K562 (cell line): Measurements from ENCODE around the gene SPDEF. TPM values are rescaled to one million over a fixed set of nuclear protein-coding genes. Genes with fewer than 3 reads are reported as not detected.
A peak's percentile ranks its signal among the peaks of the same experiment; 100 is the strongest.

Experiments
- BDP1 ChIP-seq: IDR thresholded peaks from 3 replicates; pipeline ENCODE4 v1.6.1; 2011; ENCODE audit not compliant: insufficient read length, insufficient read depth
- E2F1 ChIP-seq: sonication (generic); formaldehyde crosslinking; IDR thresholded peaks from 2 replicates; pipeline ENCODE4 v1.8.1; 2023; ENCODE audit warnings: mild to moderate bottlenecking, missing genetic modification reagents, moderate library complexity
- EHMT2 ChIP-seq: fragments of 450-650 bp; IDR thresholded peaks from 2 replicates; pipeline ENCODE4 v1.6.1; 2018; ENCODE audit warnings: antibody characterized with exemption
- ELF1 ChIP-seq: fragments of 200-800 bp; sonication (Bioruptor generic); IDR thresholded peaks from 2 replicates; pipeline ENCODE4 v1.6.1; 2016; ENCODE audit warnings: missing genetic modification characterization, missing compliant biosample characterization
- FOXK1 ChIP-seq: sonication (generic); formaldehyde crosslinking; IDR thresholded peaks from 2 replicates; pipeline ENCODE4 v1.8.0; 2022; ENCODE audit warnings: missing genetic modification reagents, mild to moderate bottlenecking, borderline replicate concordance
- GABPB2 ChIP-seq: fragments of 250-450 bp; sonication (Bioruptor Pico); conservative IDR thresholded peaks from 2 replicates; pipeline ENCODE4 v1.5.1; 2021; ENCODE audit warnings: mild to moderate bottlenecking
- GATAD2A ChIP-seq: fragments of 450-650 bp; IDR thresholded peaks from 2 replicates; pipeline ENCODE4 v1.6.1; 2017
- HMBOX1 ChIP-seq: sonication (generic); IDR thresholded peaks from 2 replicates; pipeline ENCODE4 v1.6.1; 2016
- HNRNPUL1 ChIP-seq: fragments of 200-400 bp; formaldehyde crosslinking; IDR thresholded peaks from 2 replicates; pipeline ENCODE4 v1.6.1; 2017; ENCODE audit warnings: low read length
- HOXB6 ChIP-seq: fragments of 250-450 bp; sonication (Bioruptor Pico); IDR thresholded peaks from 2 replicates; pipeline ENCODE4 v1.5.1; 2022; ENCODE audit warnings: mild to moderate bottlenecking, borderline replicate concordance
- NEUROD1 ChIP-seq: fragments of 150-350 bp; IDR thresholded peaks from 2 replicates; pipeline ENCODE4 v1.6.1; 2014; ENCODE audit warnings: borderline replicate concordance, low read length, low read depth; ENCODE audit not compliant: partially characterized antibody
- PHF8 ChIP-seq: fragments of 200-600 bp; sonication (generic); IDR thresholded peaks from 2 replicates; pipeline ENCODE4 v1.6.1; 2012; ENCODE audit warnings: mixed run types, mild to moderate bottlenecking, inconsistent platforms, low read length, moderate library complexity, borderline replicate concordance
- POLR2B ChIP-seq: fragments of 450-650 bp; IDR thresholded peaks from 2 replicates; pipeline ENCODE4 v1.6.1; 2018; ENCODE audit warnings: low read depth; ENCODE audit not compliant: partially characterized antibody
- STAT5A ChIP-seq: IDR thresholded peaks from 2 replicates; pipeline ENCODE4 v1.6.1; 2012; ENCODE audit warnings: low read length, inconsistent platforms, borderline replicate concordance
- XRCC4 ChIP-seq: IDR thresholded peaks from one replicate; pipeline ENCODE4 v1.6.1; 2011; ENCODE audit not compliant: insufficient read depth, insufficient read length; ENCODE audit errors: extremely low read depth
- ZNF347 ChIP-seq: fragments of 450-650 bp; formaldehyde crosslinking; IDR thresholded peaks from 2 replicates; pipeline ENCODE4 v1.4.0; 2020; ENCODE audit warnings: low read depth, mild to moderate bottlenecking, moderate library complexity
- ZNF644 ChIP-seq: fragments of 200-800 bp; sonication (Bioruptor generic); IDR thresholded peaks from 2 replicates; pipeline ENCODE4 v1.6.1; 2016; ENCODE audit warnings: low read depth, missing genetic modification characterization, missing compliant biosample characterization
- polyA plus RNA-seq, 8 experiments: library from polyadenylated mRNA; depleted of rRNA in 4 of 8; stranded (reverse) in 5 of 8; unstranded in 3 of 8; fragments of >200 nt; fragmentation: Nextera tagmentation in 2 of 8; fragmentation: Illumina TruSeq in 1 of 8; extraction: Ambion mirVana in 2 of 8; extraction: Trizol in 1 of 8; gene quantifications; 2 replicates each; pipeline versions ENCODE4 v1.2.1 to v1.2.3, GENCODE V29; 2011 to 2014; ENCODE audit warnings: inconsistent platforms in 1 of 8, missing spikeins in 1 of 8
- total RNA-seq, 7 experiments: library from RNA; depleted of rRNA in 6 of 7; stranded (reverse); fragments of >200 nt in 6 of 7; fragmentation: Illumina TruSeq in 2 of 7; extraction: Trizol in 2 of 7; gene quantifications; 2 replicates each; pipeline versions ENCODE4 v1.2.1 to v1.2.3, GENCODE V29; 2011 to 2021; ENCODE audit warnings: low replicate concordance in 1 of 7
- TF ChIP-seq, protein P1 (sequence below): fragments of 450-650 bp; IDR thresholded peaks from 2 replicates; pipeline ENCODE4 v1.6.1; 2018; ENCODE audit not compliant: partially characterized antibody
- TF ChIP-seq, protein P2 (sequence below): fragments of 250-450 bp; sonication (Bioruptor Pico); IDR thresholded peaks from 2 replicates; pipeline ENCODE4 v1.4.0; 2020; ENCODE audit warnings: mild to moderate bottlenecking, moderate library complexity, borderline replicate concordance
- TF ChIP-seq, protein P3 (sequence below): sonication (generic); formaldehyde crosslinking; IDR thresholded peaks from 2 replicates; pipeline ENCODE4 v1.8.0; 2022; ENCODE audit warnings: mild to moderate bottlenecking, missing genetic modification reagents

The SPDEF gene
- total and polyA plus RNA-seq, 9 of the 15 experiments (the other 6 are each of a cell fraction or from before 2014, with no cell fraction given): 0.04 to 0.12 (median 0.11) TPM; not detected in 5

DNA sequence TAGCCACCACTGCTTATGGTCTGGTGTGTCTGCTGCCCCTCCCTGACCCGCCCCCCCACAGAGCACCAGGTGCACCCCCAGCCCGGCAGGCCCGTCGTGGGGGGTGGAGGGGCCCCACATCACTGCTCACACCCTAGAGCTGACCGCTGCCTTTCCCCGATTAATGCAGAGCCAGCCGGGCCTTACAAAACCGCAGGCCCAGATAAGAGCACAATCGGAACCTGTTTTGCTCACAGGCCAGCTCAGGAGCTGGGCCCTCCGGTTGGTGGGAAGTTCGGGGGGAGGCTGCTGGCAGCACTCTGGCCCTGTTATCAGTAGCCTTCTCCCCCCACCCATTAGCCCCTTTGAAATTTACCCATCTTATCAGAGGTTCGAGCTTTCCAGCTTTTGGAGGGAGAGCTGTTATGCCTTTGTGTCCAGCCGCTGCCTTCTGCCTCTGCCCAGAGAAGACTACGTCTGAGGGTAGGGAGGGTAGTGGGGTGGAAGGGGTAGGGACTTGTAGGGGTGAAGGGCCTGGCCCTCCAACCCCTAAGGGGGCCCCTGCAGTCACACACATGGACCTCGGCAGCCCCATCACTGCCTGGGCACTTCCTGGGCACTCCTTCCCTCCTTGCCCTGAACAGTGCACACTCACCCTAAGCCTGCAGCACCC is 6.9 kb upstream of the SPDEF start (continued):
- TF ChIP-seq ZNF644 (tag) (no peak), EHMT2 (no peak), PHF8 (no peak), HNRNPUL1 (no peak), ELF1 (tag) (no peak), XRCC4 (no peak), HOXB6 (no peak), GATAD2A (no peak), HMBOX1 (peak; percentile 53; the same call in 1 of the 2 replicates), GABPB2 (no peak), NEUROD1 (no peak), FOXK1 (CRISPR knock-in tag) (no peak), E2F1 (CRISPR knock-in tag) (no peak), ZNF347 (CRISPR knock-in tag) (no peak), BDP1 (no peak), POLR2B (no peak), STAT5A (peak; percentile 80; the same call in 1 of the 2 replicates)
- TF ChIP-seq, protein P1, sequence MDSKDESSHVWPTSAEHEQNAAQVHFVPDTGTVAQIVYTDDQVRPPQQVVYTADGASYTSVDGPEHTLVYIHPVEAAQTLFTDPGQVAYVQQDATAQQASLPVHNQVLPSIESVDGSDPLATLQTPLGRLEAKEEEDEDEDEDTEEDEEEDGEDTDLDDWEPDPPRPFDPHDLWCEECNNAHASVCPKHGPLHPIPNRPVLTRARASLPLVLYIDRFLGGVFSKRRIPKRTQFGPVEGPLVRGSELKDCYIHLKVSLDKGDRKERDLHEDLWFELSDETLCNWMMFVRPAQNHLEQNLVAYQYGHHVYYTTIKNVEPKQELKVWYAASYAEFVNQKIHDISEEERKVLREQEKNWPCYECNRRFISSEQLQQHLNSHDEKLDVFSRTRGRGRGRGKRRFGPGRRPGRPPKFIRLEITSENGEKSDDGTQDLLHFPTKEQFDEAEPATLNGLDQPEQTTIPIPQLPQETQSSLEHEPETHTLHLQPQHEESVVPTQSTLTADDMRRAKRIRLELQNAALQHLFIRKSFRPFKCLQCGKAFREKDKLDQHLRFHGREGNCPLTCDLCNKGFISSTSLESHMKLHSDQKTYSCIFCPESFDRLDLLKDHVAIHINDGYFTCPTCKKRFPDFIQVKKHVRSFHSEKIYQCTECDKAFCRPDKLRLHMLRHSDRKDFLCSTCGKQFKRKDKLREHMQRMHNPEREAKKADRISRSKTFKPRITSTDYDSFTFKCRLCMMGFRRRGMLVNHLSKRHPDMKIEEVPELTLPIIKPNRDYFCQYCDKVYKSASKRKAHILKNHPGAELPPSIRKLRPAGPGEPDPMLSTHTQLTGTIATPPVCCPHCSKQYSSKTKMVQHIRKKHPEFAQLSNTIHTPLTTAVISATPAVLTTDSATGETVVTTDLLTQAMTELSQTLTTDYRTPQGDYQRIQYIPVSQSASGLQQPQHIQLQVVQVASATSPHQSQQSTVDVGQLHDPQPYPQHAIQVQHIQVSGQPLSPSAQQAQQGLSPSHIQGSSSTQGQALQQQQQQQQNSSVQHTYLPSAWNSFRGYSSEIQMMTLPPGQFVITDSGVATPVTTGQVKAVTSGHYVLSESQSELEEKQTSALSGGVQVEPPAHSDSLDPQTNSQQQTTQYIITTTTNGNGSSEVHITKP: no peak
- TF ChIP-seq, protein P2, sequence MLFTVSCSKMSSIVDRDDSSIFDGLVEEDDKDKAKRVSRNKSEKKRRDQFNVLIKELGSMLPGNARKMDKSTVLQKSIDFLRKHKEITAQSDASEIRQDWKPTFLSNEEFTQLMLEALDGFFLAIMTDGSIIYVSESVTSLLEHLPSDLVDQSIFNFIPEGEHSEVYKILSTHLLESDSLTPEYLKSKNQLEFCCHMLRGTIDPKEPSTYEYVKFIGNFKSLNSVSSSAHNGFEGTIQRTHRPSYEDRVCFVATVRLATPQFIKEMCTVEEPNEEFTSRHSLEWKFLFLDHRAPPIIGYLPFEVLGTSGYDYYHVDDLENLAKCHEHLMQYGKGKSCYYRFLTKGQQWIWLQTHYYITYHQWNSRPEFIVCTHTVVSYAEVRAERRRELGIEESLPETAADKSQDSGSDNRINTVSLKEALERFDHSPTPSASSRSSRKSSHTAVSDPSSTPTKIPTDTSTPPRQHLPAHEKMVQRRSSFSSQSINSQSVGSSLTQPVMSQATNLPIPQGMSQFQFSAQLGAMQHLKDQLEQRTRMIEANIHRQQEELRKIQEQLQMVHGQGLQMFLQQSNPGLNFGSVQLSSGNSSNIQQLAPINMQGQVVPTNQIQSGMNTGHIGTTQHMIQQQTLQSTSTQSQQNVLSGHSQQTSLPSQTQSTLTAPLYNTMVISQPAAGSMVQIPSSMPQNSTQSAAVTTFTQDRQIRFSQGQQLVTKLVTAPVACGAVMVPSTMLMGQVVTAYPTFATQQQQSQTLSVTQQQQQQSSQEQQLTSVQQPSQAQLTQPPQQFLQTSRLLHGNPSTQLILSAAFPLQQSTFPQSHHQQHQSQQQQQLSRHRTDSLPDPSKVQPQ (CRISPR knock-in tag): no peak
- TF ChIP-seq, protein P3, sequence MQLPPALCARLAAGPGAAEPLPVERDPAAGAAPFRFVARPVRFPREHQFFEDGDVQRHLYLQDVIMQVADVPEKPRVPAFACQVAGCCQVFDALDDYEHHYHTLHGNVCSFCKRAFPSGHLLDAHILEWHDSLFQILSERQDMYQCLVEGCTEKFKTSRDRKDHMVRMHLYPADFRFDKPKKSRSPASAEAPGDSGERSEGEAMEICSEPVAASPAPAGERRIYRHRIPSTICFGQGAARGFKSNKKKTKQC (CRISPR knock-in tag): no peak
